NOMO-1 treated with dmso at 0.1 percent for 144 hours (cell line): Measurements from ENCODE around the gene BBLN.
"Not testable (repeated sequence)": the region's sequence is repeated elsewhere in the genome, so short reads cannot be mapped to it uniquely, and the experiment has no call there.

Source experiments
- DNase-seq: peaks from one replicate; lab custom pipeline; 2025; ENCODE audit not compliant: unreplicated experiment; lab: John Stamatoyannopoulos, UW

BBLN gene

DNA sequence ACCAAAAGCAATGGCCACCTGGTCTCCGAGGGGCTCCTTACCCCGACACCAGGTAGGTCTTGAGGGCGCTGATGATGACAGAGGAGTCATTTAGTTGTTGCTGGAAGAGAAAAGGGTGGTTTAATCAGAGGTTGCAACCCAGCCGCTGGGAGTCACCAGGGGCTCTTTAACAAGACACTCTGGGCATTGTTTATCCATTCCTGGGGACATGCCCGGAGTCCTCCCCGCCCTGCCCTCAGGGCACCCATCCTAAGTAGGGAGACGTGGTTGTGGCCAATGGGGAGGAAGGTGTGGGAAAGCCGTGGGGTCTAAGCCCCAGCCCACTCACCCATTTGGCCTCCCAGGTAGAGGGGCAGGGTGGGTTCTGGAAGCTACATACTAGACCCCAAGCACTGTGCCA lies 35.6 kb upstream of the BBLN start:
- no peak for DNase-seq

GRCh38 chr9:128124873-128125579 lies 35.0 kb upstream of the BBLN start:
- DNase-seq = peak; percentile 9

DNA sequence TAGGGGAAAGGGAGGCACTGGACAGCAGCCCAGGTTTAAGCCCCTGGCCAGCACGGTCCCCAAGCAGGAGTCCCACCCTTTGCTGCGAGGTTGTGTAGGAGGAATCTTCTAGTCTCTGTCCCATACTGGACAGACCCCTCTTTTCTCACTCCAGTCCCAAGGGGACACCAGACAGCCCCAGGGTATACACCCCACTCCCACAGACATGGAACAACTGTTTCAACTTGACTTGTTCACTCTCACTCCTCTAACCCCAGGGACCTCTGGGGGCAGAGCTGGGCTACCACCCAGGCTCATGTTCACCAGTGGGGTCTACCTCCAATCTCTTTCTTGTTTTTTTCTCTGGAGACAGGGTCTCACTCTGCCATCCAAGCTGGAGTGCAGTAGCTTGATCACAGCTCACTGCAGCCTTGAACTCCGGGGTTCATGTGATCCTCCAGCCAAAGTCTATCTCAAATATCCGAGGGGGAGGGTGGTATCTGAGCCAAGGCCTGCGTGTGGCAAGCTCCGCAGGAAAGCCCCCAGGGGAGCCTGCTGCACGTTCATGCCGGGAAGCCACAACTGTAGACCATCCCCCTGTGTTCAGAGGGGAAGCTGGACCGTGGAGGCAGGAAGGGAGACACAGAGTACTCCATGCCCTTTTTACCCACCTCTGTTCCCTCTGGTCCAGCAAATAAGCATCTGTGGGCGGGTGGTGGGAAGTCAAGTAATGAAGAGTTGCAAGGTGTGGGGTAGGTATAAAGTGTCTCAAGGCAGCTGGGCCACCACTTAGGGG lies 34.3 kb upstream of the BBLN start:
- DNase-seq = no peak

- peak; percentile 78 for DNase-seq
These were observed 32.5 kb upstream of the BBLN start, which contains the start of gene PTGES2 for GRCh38 chr9:128127568-128127989. Gene PTGES2 (minus strand): TSS chr9:128127729. CDS start chr9:128127717, 12 bp downstream.

GRCh38 chr9:128127990-128128835 lies 31.9 kb upstream of the BBLN start:
- peak; percentile 79 for DNase-seq

DNA sequence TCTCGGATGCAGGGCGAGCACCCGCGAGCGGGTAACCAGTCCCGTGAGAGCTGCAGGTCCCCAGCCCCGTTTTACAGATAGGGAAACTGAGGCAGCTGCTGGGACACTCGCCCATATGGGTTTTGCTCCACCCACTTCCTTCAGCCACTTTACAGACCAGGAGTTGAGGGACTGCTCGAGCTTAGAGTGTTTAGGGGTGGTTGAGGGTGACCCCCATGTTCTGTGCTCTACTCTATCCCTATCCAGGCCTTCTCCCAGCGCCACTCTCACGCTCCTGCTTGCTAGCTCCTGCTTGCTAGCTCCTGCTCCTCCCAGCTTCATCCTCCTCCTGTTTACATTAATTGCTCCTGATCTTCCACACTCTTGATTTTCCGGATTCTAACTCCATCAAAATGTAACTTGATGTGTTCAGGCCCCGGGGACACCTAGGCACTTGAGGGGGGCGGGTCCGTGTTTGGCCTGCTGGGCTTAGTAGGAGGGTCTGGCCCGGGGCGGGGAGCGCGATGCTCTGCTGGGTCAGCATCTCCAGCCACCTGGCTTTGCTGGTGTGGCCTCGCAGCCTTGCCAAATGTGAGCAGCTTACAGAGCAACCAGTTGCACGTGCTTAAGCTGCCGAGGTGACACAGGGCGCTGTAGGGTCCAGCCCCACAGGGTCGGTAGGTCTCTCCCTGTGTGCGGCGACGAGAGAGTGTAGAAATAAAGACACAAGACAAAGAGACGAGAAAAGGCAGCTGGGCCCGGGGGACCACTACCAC lies 31.1 kb upstream of the BBLN start:
- no peak for DNase-seq

- DNase-seq = not testable (repeated sequence)
These were observed 30.0 kb upstream of the BBLN start for GRCh38 chr9:128129976-128130590.

- not testable (repeated sequence) for DNase-seq
These were observed 29.4 kb upstream of the BBLN start for GRCh38 chr9:128130651-128131050.

GRCh38 chr9:128131346-128131745 lies 28.7 kb upstream of the BBLN start:
- DNase-seq = not testable (repeated sequence)

- not testable (repeated sequence) for DNase-seq
These were observed 27.9 kb upstream of the BBLN start for GRCh38 chr9:128132139-128132538.

DNA sequence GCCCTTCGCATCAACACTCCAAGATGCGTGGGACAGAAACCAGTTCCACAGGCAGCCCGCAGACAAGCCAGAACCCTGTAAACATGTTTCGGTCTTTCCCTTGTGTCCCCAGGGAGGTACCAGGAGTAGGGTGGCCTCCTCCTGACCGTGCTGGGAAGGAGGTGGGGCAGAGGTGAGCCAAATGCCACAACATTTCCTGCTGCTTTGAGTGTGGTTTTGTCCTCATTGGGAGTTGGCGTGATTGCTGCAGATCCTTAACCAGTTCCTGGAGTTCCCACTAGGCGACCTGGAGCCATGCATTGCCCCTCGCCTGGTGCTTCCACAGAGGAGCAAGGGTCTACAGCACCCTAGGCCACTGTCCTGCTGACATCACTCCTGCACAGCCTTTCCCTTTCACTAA lies 24.5 kb upstream of the BBLN start:
- not testable (repeated sequence) for DNase-seq

- peak; percentile 12 for DNase-seq
These were observed 23.0 kb upstream of the BBLN start for GRCh38 chr9:128136816-128137793.

GRCh38 chr9:128138001-128138400 lies 22.1 kb upstream of the BBLN start:
- DNase-seq = no peak

GRCh38 chr9:128139621-128140020 lies 20.4 kb upstream of the BBLN start:
- no peak for DNase-seq

DNA sequence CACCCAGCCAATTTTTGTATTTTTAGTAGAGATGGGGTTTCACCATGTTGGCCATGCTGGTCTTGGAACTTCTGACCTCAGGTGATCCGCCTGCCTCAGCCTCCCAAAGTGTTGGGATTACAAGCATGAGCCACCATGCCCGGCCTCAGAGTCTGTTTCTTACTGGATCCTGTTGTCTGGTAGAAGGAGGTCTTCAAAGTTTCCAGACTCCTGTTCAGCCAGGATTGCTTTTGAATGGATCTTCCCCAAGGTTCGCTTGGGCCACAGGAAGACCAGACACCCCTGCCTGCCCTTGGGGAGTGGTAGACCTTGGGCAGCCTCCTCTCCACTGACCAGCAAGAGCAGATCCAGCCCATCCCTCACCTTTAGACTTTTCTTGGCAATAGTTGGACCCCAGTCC lies 18.5 kb upstream of the BBLN start:
- DNase-seq = no peak

GRCh38 chr9:128142061-128142460 lies 18.0 kb upstream of the BBLN start:
- DNase-seq = no peak

GRCh38 chr9:128142596-128142995 lies 17.5 kb upstream of the BBLN start:
- no peak for DNase-seq

DNA sequence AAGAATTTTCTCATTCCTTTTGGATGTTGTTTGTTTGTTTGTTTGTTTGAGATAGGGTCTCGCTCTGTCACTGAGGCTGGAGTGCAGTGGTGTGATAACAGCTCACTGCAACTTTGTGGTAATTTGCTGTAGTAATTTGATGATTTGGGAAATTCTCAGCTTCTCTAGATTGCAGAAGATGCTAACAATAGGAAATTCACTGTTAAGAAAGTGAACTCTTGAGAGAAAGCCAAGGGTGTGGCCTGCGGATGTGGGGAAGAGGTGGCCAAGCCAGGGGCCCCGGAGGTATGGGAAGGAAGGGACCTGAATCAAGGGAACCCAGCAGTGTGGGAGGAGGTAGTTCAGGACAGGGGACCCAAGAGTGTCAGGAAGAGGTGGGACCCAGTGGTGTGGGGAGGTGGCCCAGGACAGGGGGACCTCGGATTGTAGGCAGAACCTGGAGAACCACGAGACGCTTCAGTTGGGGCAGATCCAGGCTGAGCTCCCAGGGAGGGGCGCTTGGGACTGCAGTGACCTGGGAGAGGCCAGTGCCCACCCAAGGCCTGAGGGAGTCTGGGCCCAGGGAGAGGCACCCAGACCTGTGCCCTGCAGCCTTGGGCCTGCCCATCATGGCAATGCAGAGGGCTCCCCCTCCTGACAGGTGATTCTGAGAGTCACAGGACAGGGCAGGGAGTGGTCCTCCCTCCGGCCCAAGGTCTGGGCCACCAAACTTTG lies 16.4 kb upstream of the BBLN start:
- no peak for DNase-seq
